Measurements from ENCODE around the gene PYCR2.

The PYCR2 gene

DNA sequence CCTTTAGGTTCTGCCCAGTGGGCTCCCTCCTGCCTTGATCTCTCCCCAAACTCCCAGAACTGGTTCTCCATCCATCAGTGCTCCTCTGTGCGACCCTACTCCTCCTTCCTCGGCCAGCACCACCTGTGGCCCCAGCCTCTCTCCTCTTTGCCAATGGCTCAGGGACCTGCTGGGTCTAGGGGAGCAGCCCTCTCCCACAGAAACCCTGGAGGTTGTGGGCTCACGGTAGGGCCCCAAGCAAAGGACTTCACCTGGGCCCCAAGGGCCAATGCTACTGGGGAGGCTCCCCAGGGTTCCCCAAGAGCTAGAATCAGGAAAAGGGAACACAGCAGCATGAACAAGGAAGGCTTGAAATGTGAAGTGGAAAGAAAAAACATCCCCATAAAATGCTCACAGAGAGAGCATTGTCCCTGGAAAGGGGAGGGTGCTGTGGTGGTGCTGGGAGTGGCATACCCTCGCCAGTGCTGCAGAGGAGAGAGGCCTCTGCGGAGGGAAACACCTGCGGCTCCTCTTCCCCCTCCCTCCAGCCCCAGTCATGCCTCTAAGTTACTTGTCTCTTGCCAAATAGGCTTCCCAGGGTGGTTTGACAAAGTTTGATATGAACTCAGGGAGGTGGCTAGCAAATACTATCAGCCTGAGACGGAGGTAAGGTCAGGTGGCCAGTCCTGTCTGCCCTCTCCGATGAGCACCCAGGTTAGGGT lies 44.4 kb downstream of the PYCR2 start:
- Histone ChIP-seq H3K4me1 (ENCODE audit: insufficient read depth, low read length) (peaks cover 17% of the 10 kb centered on the region), H3K36me3 (ENCODE audit: insufficient read depth, low read depth, low read length) (peaks cover 19% of the 10 kb centered on the region), H3K27me3 (ENCODE audit: insufficient read depth, low read length) (peaks cover 29% of the 10 kb centered on the region), H3K27ac (ENCODE audit: low read length) (no peak overlapping the region), H3K9me3 (ENCODE audit: insufficient read depth, low read depth, low read length) (no peaks in the 10 kb centered on the region), H3K4me3 (ENCODE audit: low read length) (no peak overlapping the region), H3K9ac (ENCODE audit: low read depth, low read length) (no peak overlapping the region)

- no peak overlapping the region for H3K9ac ChIP-seq (ENCODE audit: low read depth, low read length)
- peaks cover 20% of the 10 kb centered on the region; the same call in 1 of the 2 replicates for H3K27me3 ChIP-seq (ENCODE audit: insufficient read depth, low read length)
- H3K4me1 ChIP-seq (ENCODE audit: insufficient read depth, low read length) = peaks cover 17% of the 10 kb centered on the region
- H3K27ac ChIP-seq (ENCODE audit: low read length) = no peak overlapping the region
- peaks cover 31% of the 10 kb centered on the region for H3K36me3 ChIP-seq (ENCODE audit: insufficient read depth, low read depth, low read length)
- no peak overlapping the region for H3K4me3 ChIP-seq (ENCODE audit: low read length)
- H3K9me3 ChIP-seq (ENCODE audit: insufficient read depth, low read depth, low read length) = no peaks in the 10 kb centered on the region
Observed at GRCh38 chr1:225878282-225878681, 45.8 kb downstream of the PYCR2 start.

GRCh38 chr1:225877580-225877979 lies 46.5 kb downstream of the PYCR2 start:
- H3K4me3 ChIP-seq (ENCODE audit: low read length) = no peak overlapping the region
- peaks cover 13% of the 10 kb centered on the region; the same call in 1 of the 2 replicates for H3K27me3 ChIP-seq (ENCODE audit: insufficient read depth, low read length)
- peaks cover 32% of the 10 kb centered on the region for H3K36me3 ChIP-seq (ENCODE audit: insufficient read depth, low read depth, low read length)
- no peak overlapping the region for H3K9ac ChIP-seq (ENCODE audit: low read depth, low read length)
- peaks cover 17% of the 10 kb centered on the region for H3K4me1 ChIP-seq (ENCODE audit: insufficient read depth, low read length)
- no peak overlapping the region for H3K27ac ChIP-seq (ENCODE audit: low read length)
- no peaks in the 10 kb centered on the region for H3K9me3 ChIP-seq (ENCODE audit: insufficient read depth, low read depth, low read length)

GRCh38 chr1:225876900-225877510 lies 47.0 kb downstream of the PYCR2 start:
- H3K9me3 ChIP-seq (ENCODE audit: insufficient read depth, low read depth, low read length) = no peaks in the 10 kb centered on the region
- no peak overlapping the region for H3K9ac ChIP-seq (ENCODE audit: low read depth, low read length)
- H3K27me3 ChIP-seq (ENCODE audit: insufficient read depth, low read length) = peaks cover 11% of the 10 kb centered on the region; the same call in 1 of the 2 replicates
- H3K4me3 ChIP-seq (ENCODE audit: low read length) = no peak overlapping the region
- peaks cover 17% of the 10 kb centered on the region for H3K4me1 ChIP-seq (ENCODE audit: insufficient read depth, low read length)
- H3K36me3 ChIP-seq (ENCODE audit: insufficient read depth, low read depth, low read length) = peaks cover 32% of the 10 kb centered on the region
- no peak overlapping the region for H3K27ac ChIP-seq (ENCODE audit: low read length)

GRCh38 chr1:225875044-225875815 lies 48.8 kb downstream of the PYCR2 start:
- no peaks in the 10 kb centered on the region for H3K9me3 ChIP-seq (ENCODE audit: insufficient read depth, low read depth, low read length)
- peaks cover 46% of the 10 kb centered on the region for H3K36me3 ChIP-seq (ENCODE audit: insufficient read depth, low read depth, low read length)
- no peak overlapping the region for H3K4me3 ChIP-seq (ENCODE audit: low read length)
- no peak overlapping the region for H3K27ac ChIP-seq (ENCODE audit: low read length)
- H3K27me3 ChIP-seq (ENCODE audit: insufficient read depth, low read length) = no peaks in the 10 kb centered on the region
- H3K9ac ChIP-seq (ENCODE audit: low read depth, low read length) = no peak overlapping the region
- H3K4me1 ChIP-seq (ENCODE audit: insufficient read depth, low read length) = peaks cover 9% of the 10 kb centered on the region

DNA sequence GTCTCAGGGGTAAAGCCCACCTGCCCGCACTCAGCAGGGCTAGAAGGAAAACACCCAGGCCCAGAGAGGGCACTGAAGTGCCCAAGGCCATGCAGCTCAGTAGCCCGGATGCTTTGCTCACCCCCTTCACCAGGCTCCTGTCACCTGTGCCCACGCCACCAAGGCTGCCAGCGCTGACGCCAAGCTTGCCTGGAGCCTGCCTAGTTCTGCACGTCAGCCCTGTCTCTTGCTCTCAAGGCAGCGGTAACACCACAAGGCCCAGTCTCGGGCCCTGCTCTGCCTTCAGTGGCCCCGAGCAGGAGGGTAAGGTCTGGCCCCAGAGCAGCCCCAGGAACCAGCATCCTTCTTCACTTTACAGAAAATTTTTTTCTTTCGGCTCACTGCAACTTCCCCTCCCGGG lies 49.6 kb downstream of the PYCR2 start:
- Histone ChIP-seq H3K4me1 (ENCODE audit: insufficient read depth, low read length) (peaks cover 2% of the 10 kb centered on the region; the same call in 1 of the 2 replicates), H3K9ac (ENCODE audit: low read depth, low read length) (no peak overlapping the region), H3K36me3 (ENCODE audit: insufficient read depth, low read depth, low read length) (peaks cover 46% of the 10 kb centered on the region), H3K4me3 (ENCODE audit: low read length) (no peak overlapping the region), H3K27ac (ENCODE audit: low read length) (no peak overlapping the region), H3K9me3 (ENCODE audit: insufficient read depth, low read depth, low read length) (no peaks in the 10 kb centered on the region), H3K27me3 (ENCODE audit: insufficient read depth, low read length) (no peaks in the 10 kb centered on the region)

- H3K9ac ChIP-seq (ENCODE audit: low read depth, low read length) = no peak overlapping the region
- no peaks in the 10 kb centered on the region for H3K9me3 ChIP-seq (ENCODE audit: insufficient read depth, low read depth, low read length)
- no peak overlapping the region for H3K27ac ChIP-seq (ENCODE audit: low read length)
- H3K36me3 ChIP-seq (ENCODE audit: insufficient read depth, low read depth, low read length) = peaks cover 48% of the 10 kb centered on the region
- H3K27me3 ChIP-seq (ENCODE audit: insufficient read depth, low read length) = no peaks in the 10 kb centered on the region
- H3K4me3 ChIP-seq (ENCODE audit: low read length) = no peak overlapping the region
- H3K4me1 ChIP-seq (ENCODE audit: insufficient read depth, low read length) = peaks cover under 1% of the 10 kb centered on the region; the same call in 1 of the 2 replicates
Observed at GRCh38 chr1:225873281-225873850, 50.7 kb downstream of the PYCR2 start.

- H3K36me3 ChIP-seq (ENCODE audit: insufficient read depth, low read depth, low read length) = peaks cover 53% of the 10 kb centered on the region
Observed at GRCh38 chr1:225872075-225872430, 52.0 kb downstream of the PYCR2 start.

GRCh38 chr1:225871359-225872074 lies 52.5 kb downstream of the PYCR2 start:
- no peaks in the 10 kb centered on the region for H3K9me3 ChIP-seq (ENCODE audit: insufficient read depth, low read depth, low read length)
- no peak overlapping the region for H3K27ac ChIP-seq (ENCODE audit: low read length)
- no peaks in the 10 kb centered on the region for H3K27me3 ChIP-seq (ENCODE audit: insufficient read depth, low read length)
- no peak overlapping the region for H3K4me3 ChIP-seq (ENCODE audit: low read length)
- H3K9ac ChIP-seq (ENCODE audit: low read depth, low read length) = no peak overlapping the region
- H3K36me3 ChIP-seq (ENCODE audit: insufficient read depth, low read depth, low read length) = peaks cover 53% of the 10 kb centered on the region
- no peaks in the 10 kb centered on the region for H3K4me1 ChIP-seq (ENCODE audit: insufficient read depth, low read length)

More at GRCh38 chr1:225872075-225872430, 52.0 kb downstream of the PYCR2 start:
- Histone ChIP-seq H3K27me3 (ENCODE audit: insufficient read depth, low read length) (no peaks in the 10 kb centered on the region), H3K4me3 (ENCODE audit: low read length) (no peak overlapping the region), H3K9ac (ENCODE audit: low read depth, low read length) (no peak overlapping the region), H3K9me3 (ENCODE audit: insufficient read depth, low read depth, low read length) (no peaks in the 10 kb centered on the region), H3K27ac (ENCODE audit: low read length) (no peak overlapping the region), H3K4me1 (ENCODE audit: insufficient read depth, low read length) (no peaks in the 10 kb centered on the region)

DNA sequence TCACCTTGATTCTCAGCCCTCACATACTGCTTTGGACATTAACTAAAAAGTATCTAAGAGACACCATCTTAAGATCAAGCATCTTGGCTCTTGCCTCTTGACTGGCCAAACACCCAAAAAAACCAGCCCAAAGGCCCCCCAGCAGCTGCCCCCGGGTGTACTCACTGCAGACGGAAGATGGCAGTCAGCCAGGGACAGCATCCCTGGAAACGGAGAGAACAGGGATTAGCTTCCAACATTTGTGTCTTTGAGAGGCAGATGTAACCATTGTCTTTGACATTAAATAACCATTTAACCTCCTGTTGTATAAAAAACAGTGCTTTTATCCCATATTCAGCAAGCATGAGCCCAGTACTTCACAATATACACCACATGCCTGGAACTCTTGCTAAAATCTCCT lies 53.1 kb downstream of the PYCR2 start:
- Histone ChIP-seq H3K4me1 (ENCODE audit: insufficient read depth, low read length) (no peaks in the 10 kb centered on the region), H3K9me3 (ENCODE audit: insufficient read depth, low read depth, low read length) (no peaks in the 10 kb centered on the region), H3K27ac (ENCODE audit: low read length) (no peak overlapping the region), H3K36me3 (ENCODE audit: insufficient read depth, low read depth, low read length) (peaks cover 54% of the 10 kb centered on the region), H3K4me3 (ENCODE audit: low read length) (no peak overlapping the region), H3K9ac (ENCODE audit: low read depth, low read length) (no peak overlapping the region), H3K27me3 (ENCODE audit: insufficient read depth, low read length) (no peaks in the 10 kb centered on the region)
